Adrenal gland (tissue), 5 donors: ENCODE results near the gene NHSL2.

Source experiments
- POLR2A ChIP-seq, 2 donors: fragments of 450-650 bp; IDR thresholded peaks; one replicate each; pipeline ENCODE4 v1.6.1; 2017; ENCODE audit warnings: antibody characterized with exemption in 2 of 2, mild to moderate bottlenecking in 2 of 2, moderate library complexity in 1 of 2
- TF ChIP-seq, protein P1 (sequence below), 6 experiments: fragments of 450-650 bp in 4 of 6; fragments of 200-600 bp in 2 of 6; sonication (generic) in 1 of 6; IDR thresholded peaks; 1 replicate in 5 of 6; 2 replicates in 1 of 6; pipeline versions ENCODE4 v1.5.1 to v1.8.0; 2016 to 2021; ENCODE audit warnings: antibody characterized with exemption in 6 of 6, mild to moderate bottlenecking in 2 of 6, moderate library complexity in 1 of 6
- donor health status: DM: no; HTN: no; CAD: no.

DNA sequence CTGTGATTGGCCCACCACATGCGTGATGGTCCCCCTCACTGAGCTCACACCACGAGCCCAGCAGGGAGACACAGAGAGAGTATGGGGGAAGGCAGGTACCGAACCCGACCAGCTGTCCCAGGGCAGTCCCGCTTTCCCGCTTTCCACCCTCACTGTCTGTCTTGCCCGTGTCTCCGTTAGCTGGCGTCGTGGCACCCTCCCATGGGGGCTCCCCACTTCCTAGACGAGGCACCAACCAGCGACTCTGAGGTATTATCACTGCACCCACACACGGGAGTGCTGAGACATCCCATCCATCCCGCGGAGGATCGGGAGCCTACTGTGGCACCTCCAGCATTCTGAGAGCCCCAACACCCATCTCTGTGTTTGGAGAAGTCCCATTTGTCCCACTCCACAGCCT lies 43.0 kb upstream of the NHSL2 start:
- TF ChIP-seq, protein P1, sequence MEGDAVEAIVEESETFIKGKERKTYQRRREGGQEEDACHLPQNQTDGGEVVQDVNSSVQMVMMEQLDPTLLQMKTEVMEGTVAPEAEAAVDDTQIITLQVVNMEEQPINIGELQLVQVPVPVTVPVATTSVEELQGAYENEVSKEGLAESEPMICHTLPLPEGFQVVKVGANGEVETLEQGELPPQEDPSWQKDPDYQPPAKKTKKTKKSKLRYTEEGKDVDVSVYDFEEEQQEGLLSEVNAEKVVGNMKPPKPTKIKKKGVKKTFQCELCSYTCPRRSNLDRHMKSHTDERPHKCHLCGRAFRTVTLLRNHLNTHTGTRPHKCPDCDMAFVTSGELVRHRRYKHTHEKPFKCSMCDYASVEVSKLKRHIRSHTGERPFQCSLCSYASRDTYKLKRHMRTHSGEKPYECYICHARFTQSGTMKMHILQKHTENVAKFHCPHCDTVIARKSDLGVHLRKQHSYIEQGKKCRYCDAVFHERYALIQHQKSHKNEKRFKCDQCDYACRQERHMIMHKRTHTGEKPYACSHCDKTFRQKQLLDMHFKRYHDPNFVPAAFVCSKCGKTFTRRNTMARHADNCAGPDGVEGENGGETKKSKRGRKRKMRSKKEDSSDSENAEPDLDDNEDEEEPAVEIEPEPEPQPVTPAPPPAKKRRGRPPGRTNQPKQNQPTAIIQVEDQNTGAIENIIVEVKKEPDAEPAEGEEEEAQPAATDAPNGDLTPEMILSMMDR (IDR thresholded peaks at IDR 0.05): no peak
- TF ChIP-seq POLR2A (IDR thresholded peaks at IDR 0.05): no peak
